ENCODE results near the gene ZNF33B.

The ZNF33B gene

GRCh38 chr10:42596196-42596595, 42.2 kb downstream of the ZNF33B start (continued):
- no peak for TF ChIP-seq POU6F1 (CRISPR knock-in tag; IDR thresholded peaks at IDR 0.05; ENCODE audit: borderline replicate concordance, low read depth)

- TF ChIP-seq SNAI2 (CRISPR knock-in tag; IDR thresholded peaks at IDR 0.05) (no peak), ZFP3 (CRISPR knock-in tag; IDR thresholded peaks at IDR 0.05) (no peak), OSR1 (CRISPR knock-in tag; IDR thresholded peaks at IDR 0.05) (no peak), CREB5 (CRISPR knock-in tag; IDR thresholded peaks at IDR 0.05; ENCODE audit: low read depth) (no peak)
- no peak for ATAC-seq
Observed at GRCh38 chr10:42594246-42594650, 44.1 kb downstream of the ZNF33B start.

- TF ChIP-seq ZFP3 (CRISPR knock-in tag; IDR thresholded peaks at IDR 0.05) = no peak
- TF ChIP-seq CSRNP3 (CRISPR knock-in tag; IDR thresholded peaks at IDR 0.05) = no peak
- no peak for TF ChIP-seq ZNF8 (CRISPR knock-in tag; IDR thresholded peaks at IDR 0.05)
- no peak for TF ChIP-seq OSR1 (CRISPR knock-in tag; IDR thresholded peaks at IDR 0.05)
- TF ChIP-seq PPARA (CRISPR knock-in tag; IDR thresholded peaks at IDR 0.05; ENCODE audit: borderline replicate concordance) = no peak
- TF ChIP-seq ARNTL (CRISPR knock-in tag; IDR thresholded peaks at IDR 0.05; ENCODE audit: borderline replicate concordance, low read depth) = no peak
- TF ChIP-seq SNAI2 (CRISPR knock-in tag; IDR thresholded peaks at IDR 0.05) = no peak
- TF ChIP-seq ZNF565 (CRISPR knock-in tag; conservative IDR thresholded peaks at IDR 0.05; ENCODE audit: low read depth) = no peak
- no peak for TF ChIP-seq ZNF70 (CRISPR knock-in tag; IDR thresholded peaks at IDR 0.05)
- TF ChIP-seq CSDC2 (CRISPR knock-in tag; IDR thresholded peaks at IDR 0.05) = no peak
- TF ChIP-seq ISL1 (CRISPR knock-in tag; IDR thresholded peaks at IDR 0.05) = no peak
- TF ChIP-seq BACH2 (CRISPR knock-in tag; IDR thresholded peaks at IDR 0.05; ENCODE audit: borderline replicate concordance) = no peak
- no peak for TF ChIP-seq TSHZ2 (CRISPR knock-in tag; IDR thresholded peaks at IDR 0.05)
- TF ChIP-seq ZFP30 (CRISPR knock-in tag; IDR thresholded peaks at IDR 0.05) = no peak
Observed at GRCh38 chr10:42593284-42593683, 45.1 kb downstream of the ZNF33B start.

GRCh38 chr10:42583828-42584227, 54.5 kb downstream of the ZNF33B start:
- TF ChIP-seq ZNF70 (CRISPR knock-in tag; IDR thresholded peaks at IDR 0.05) = no peak
- no peak for TF ChIP-seq ZNF565 (CRISPR knock-in tag; conservative IDR thresholded peaks at IDR 0.05; ENCODE audit: low read depth)
- TF ChIP-seq ZNF8 (CRISPR knock-in tag; IDR thresholded peaks at IDR 0.05) = no peak
- TF ChIP-seq TOX (CRISPR knock-in tag; IDR thresholded peaks at IDR 0.05; ENCODE audit: borderline replicate concordance) = no peak
- no peak for TF ChIP-seq PPARA (CRISPR knock-in tag; IDR thresholded peaks at IDR 0.05; ENCODE audit: borderline replicate concordance)
- TF ChIP-seq TSHZ2 (CRISPR knock-in tag; IDR thresholded peaks at IDR 0.05) = no peak
- no peak for TF ChIP-seq GLIS3 (CRISPR knock-in tag; IDR thresholded peaks at IDR 0.05)
- TF ChIP-seq SNAI2 (CRISPR knock-in tag; IDR thresholded peaks at IDR 0.05) = no peak
- ATAC-seq = no peak

More at GRCh38 chr10:42593284-42593683, 45.1 kb downstream of the ZNF33B start:
- ATAC-seq = no peak

Measured in SK-N-SH treated with all-trans-retinoic acid at 6 μM for 48 hours (cell line).